ENCODE data around the gene GPR25. TPM values are rescaled to one million over a fixed set of nuclear protein-coding genes. Genes with fewer than 3 reads are reported as not detected.
A peak's percentile ranks its signal among the peaks of the same experiment; 100 is the strongest.

Gene GPR25
- total RNA-seq, 4 donors from 2014 or later = 0.24 TPM; not detected in 3

DNA sequence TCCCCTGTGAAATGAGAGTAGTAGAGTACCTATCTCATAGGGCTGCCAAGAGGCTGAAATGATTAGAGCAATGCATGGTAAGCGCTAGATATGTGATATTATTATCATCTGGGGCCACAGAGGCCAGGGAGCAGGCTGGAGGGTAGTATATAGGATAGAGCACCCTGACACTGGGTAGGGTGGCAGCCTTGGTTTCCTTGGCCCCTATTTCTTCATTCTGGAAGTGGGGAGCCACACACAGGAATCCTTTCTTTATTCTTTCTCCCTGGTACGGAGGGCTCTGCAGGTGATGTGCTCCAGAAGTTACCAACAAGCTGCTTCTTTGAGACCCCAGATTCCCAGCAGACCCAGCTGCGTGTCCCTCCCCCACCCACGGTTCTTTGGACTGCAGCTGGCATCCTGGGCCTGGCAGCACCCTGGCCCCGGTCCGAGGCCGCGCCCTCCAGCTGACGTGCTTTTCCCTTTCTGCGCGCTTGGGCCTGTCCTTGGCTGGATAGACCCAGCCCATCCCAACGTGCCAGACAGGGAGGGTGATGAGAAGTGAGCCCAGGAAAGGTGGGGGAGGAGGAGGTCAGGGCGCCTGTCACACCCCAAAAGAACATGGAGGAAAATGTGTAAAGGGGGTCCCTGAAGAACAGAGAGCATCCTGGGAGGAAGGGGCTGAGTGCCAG is 40.1 kb downstream of the GPR25 start:
- no peaks in the 10 kb centered on the region for H3K4me1 ChIP-seq
- intact Hi-C loops (cut with DNase I; ENCODE audit: low total_unique reads) = no loop called here

GRCh38 chr1:200916152-200916551 is 43.4 kb downstream of the GPR25 start:
- in situ Hi-C loops (cut with MboI; ENCODE audit: low sequenced_read_pairs in 4 of 4) = no loop called here
- Histone ChIP-seq H3K4me3 (no peak overlapping the region), H3K4me1 (no peaks in the 10 kb centered on the region), H3K36me3 (no peaks in the 10 kb centered on the region), H3K27me3 (no peaks in the 10 kb centered on the region), H3K9me3 (no peaks in the 10 kb centered on the region), H3K27ac (no peak overlapping the region)
- ATAC-seq (no peak), DNase-seq (no peak)
- intact Hi-C loops (cut with DNase I; ENCODE audit: low total_unique reads) = no loop called here
- no peak for TF ChIP-seq POLR2A (IDR thresholded peaks at IDR 0.05)
- TF ChIP-seq, protein P1, sequence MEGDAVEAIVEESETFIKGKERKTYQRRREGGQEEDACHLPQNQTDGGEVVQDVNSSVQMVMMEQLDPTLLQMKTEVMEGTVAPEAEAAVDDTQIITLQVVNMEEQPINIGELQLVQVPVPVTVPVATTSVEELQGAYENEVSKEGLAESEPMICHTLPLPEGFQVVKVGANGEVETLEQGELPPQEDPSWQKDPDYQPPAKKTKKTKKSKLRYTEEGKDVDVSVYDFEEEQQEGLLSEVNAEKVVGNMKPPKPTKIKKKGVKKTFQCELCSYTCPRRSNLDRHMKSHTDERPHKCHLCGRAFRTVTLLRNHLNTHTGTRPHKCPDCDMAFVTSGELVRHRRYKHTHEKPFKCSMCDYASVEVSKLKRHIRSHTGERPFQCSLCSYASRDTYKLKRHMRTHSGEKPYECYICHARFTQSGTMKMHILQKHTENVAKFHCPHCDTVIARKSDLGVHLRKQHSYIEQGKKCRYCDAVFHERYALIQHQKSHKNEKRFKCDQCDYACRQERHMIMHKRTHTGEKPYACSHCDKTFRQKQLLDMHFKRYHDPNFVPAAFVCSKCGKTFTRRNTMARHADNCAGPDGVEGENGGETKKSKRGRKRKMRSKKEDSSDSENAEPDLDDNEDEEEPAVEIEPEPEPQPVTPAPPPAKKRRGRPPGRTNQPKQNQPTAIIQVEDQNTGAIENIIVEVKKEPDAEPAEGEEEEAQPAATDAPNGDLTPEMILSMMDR (IDR thresholded peaks at IDR 0.05 in 4 of 5, conservative IDR thresholded peaks at IDR 0.05 in 1 of 5) = no peak

More for the DNA sequence above, 40.1 kb downstream of the GPR25 start:
- H3K9me3 ChIP-seq = no peaks in the 10 kb centered on the region
- in situ Hi-C loops (cut with MboI; ENCODE audit: low sequenced_read_pairs in 4 of 4) = no loop called here
- no peak overlapping the region for H3K27ac ChIP-seq
- no peaks in the 10 kb centered on the region for H3K27me3 ChIP-seq
- ATAC-seq = no peak
- no peak for DNase-seq
- H3K36me3 ChIP-seq = no peaks in the 10 kb centered on the region
- no peak overlapping the region for H3K4me3 ChIP-seq
- no peak for TF ChIP-seq POLR2A (IDR thresholded peaks at IDR 0.05)

GRCh38 chr1:200916681-200917080 is 43.9 kb downstream of the GPR25 start:
- intact Hi-C loops (cut with DNase I; ENCODE audit: low total_unique reads) (no loop called here), in situ Hi-C loops (cut with MboI; ENCODE audit: low sequenced_read_pairs in 4 of 4) (no loop called here)
- Histone ChIP-seq H3K9me3 (no peaks in the 10 kb centered on the region), H3K4me3 (no peak overlapping the region), H3K27me3 (no peaks in the 10 kb centered on the region), H3K27ac (no peak overlapping the region), H3K36me3 (no peaks in the 10 kb centered on the region), H3K4me1 (no peaks in the 10 kb centered on the region)
- no peak for ATAC-seq
- DNase-seq = no peak
- TF ChIP-seq POLR2A (IDR thresholded peaks at IDR 0.05) = no peak
- TF ChIP-seq, protein P1 (IDR thresholded peaks at IDR 0.05 in 4 of 5, conservative IDR thresholded peaks at IDR 0.05 in 1 of 5) = no peak

- peak; percentile 93 to 95 for ATAC-seq
- H3K4me1 ChIP-seq = no peaks in the 10 kb centered on the region
- TF ChIP-seq, protein P1 (IDR thresholded peaks at IDR 0.05 in 4 of 5, conservative IDR thresholded peaks at IDR 0.05 in 1 of 5) = no peak
- TF ChIP-seq POLR2A (IDR thresholded peaks at IDR 0.05) = no peak
- peak; percentile 54 to 73 for DNase-seq
- H3K36me3 ChIP-seq = no peaks in the 10 kb centered on the region
- intact Hi-C loops (cut with DNase I; ENCODE audit: low total_unique reads) (no loop called here), in situ Hi-C loops (cut with MboI; ENCODE audit: low sequenced_read_pairs in 4 of 4) (no loop called here)
- H3K27ac ChIP-seq = peak overlapping the region in 2 of 4 donors; percentile 37 to 41
- H3K4me3 ChIP-seq = no peak overlapping the region
- H3K27me3 ChIP-seq = no peaks in the 10 kb centered on the region
- no peaks in the 10 kb centered on the region for H3K9me3 ChIP-seq
Observed at GRCh38 chr1:200917291-200917817, 44.6 kb downstream of the GPR25 start.

- no peaks in the 10 kb centered on the region for H3K27me3 ChIP-seq
- no peak for ATAC-seq
- H3K36me3 ChIP-seq = no peaks in the 10 kb centered on the region
- no peak overlapping the region for H3K27ac ChIP-seq
- no peak overlapping the region for H3K4me3 ChIP-seq
- no peak for TF ChIP-seq POLR2A (IDR thresholded peaks at IDR 0.05)
- TF ChIP-seq, protein P1 (IDR thresholded peaks at IDR 0.05 in 4 of 5, conservative IDR thresholded peaks at IDR 0.05 in 1 of 5) = no peak
- no peaks in the 10 kb centered on the region for H3K4me1 ChIP-seq
- H3K9me3 ChIP-seq = no peaks in the 10 kb centered on the region
- no peak for DNase-seq
- in situ Hi-C loops (cut with MboI; ENCODE audit: low sequenced_read_pairs in 4 of 4) = no loop called here
- intact Hi-C loops (cut with DNase I; ENCODE audit: low total_unique reads) = no loop called here
Observed at GRCh38 chr1:200918006-200918405, 45.2 kb downstream of the GPR25 start.

Data from gastrocnemius medialis (tissue), 4 donors.